ENCODE data around the gene FIBP. TPM values are rescaled to one million over a fixed set of nuclear protein-coding genes. Genes with fewer than 3 reads are reported as not detected.

The FIBP gene
- total RNA-seq, result 133 and 257 TPM in 2 replicates

GRCh38 chr11:65888163-65888814 is at the start of gene FIBP:
Gene FIBP (minus strand): TSS chr11:65888471. CDS start chr11:65888418, 53 bp downstream.

GRCh38 chr11:65919141-65919572 is 30.9 kb upstream of the FIBP start, which contains the start of gene DRAP1:
Gene DRAP1 (plus strand): TSS chr11:65919426. CDS start chr11:65919502, 76 bp downstream.

GRCh38 chr11:65918211-65919140 is 30.2 kb upstream of the FIBP start, which contains the start of gene C11orf68:
Gene C11orf68 (minus strand): TSS chr11:65919062. CDS start chr11:65919031, 31 bp downstream.

GRCh38 chr11:65900125-65900898 is 12.0 kb upstream of the FIBP start, which contains the start of gene FOSL1:
Gene FOSL1 (minus strand): TSS chr11:65900388. CDS start chr11:65900339, 49 bp downstream.

GRCh38 chr11:65890324-65891218 is 2.3 kb upstream of the FIBP start, which contains the start of gene CCDC85B:
Gene CCDC85B (plus strand): TSS chr11:65890673. CDS start chr11:65890784, 111 bp downstream.

GRCh38 chr11:65879617-65880016 is 8.7 kb downstream of the FIBP start, which contains the start of gene CTSW:
Gene CTSW (plus strand): TSS chr11:65879837. CDS start chr11:65879855, 18 bp downstream.

GRCh38 chr11:65872586-65873317 is 15.5 kb downstream of the FIBP start, which contains the start of gene EFEMP2:
Gene EFEMP2 (minus strand): TSS chr11:65872800. CDS start chr11:65872354, 446 bp downstream.

GRCh38 chr11:65860278-65861164 is 27.8 kb downstream of the FIBP start, which contains the start of gene MUS81:
Gene MUS81 (plus strand): TSS chr11:65860433. CDS start chr11:65860754, 321 bp downstream.

GRCh38 chr11:65857853-65858680 is 30.2 kb downstream of the FIBP start, which contains the start of gene CFL1:
Gene CFL1 (minus strand): TSS chr11:65858180. CDS start chr11:65858099, 81 bp downstream.

Other genes with a start within 250 kb of the FIBP start
- 12.7 and 14.7 TPM in 2 replicates for gene RELA, start 225.6 kb downstream of the FIBP start, total RNA-seq
- gene KAT5, start 176.2 kb downstream of the FIBP start, total RNA-seq, result 31.8 and 35.4 TPM in 2 replicates
- gene RNASEH2C, start 167.7 kb downstream of the FIBP start, total RNA-seq, result 77.0 and 111 TPM in 2 replicates
- 6.8 and 8.1 TPM in 2 replicates for gene AP5B1, start 107.5 kb downstream of the FIBP start, total RNA-seq
- gene OVOL1, start 101.4 kb downstream of the FIBP start, total RNA-seq, result not detected in 2 replicates
- 1.9 TPM in 1 of 2 replicates, not detected in the other for gene SNX32, start 54.5 kb downstream of the FIBP start, total RNA-seq
- 1,095 and 1,455 TPM in 2 replicates for gene CFL1, start 30.3 kb downstream of the FIBP start, total RNA-seq
- 47.4 and 53.3 TPM in 2 replicates for gene MUS81, start 28.0 kb downstream of the FIBP start, total RNA-seq
- gene EFEMP2, start 15.7 kb downstream of the FIBP start, total RNA-seq, result 15.3 and 20.5 TPM in 2 replicates
- gene CTSW, start 8.6 kb downstream of the FIBP start, total RNA-seq, result not detected in 2 replicates
- 195 and 218 TPM in 2 replicates for gene CCDC85B, start 2.2 kb upstream of the FIBP start, total RNA-seq
- gene FOSL1, start 11.9 kb upstream of the FIBP start, total RNA-seq, result 12.7 and 20.2 TPM in 2 replicates
- gene C11orf68, start 30.6 kb upstream of the FIBP start, total RNA-seq, result 13.3 and 15.7 TPM in 2 replicates
- gene DRAP1, start 31.0 kb upstream of the FIBP start, total RNA-seq, result 114 and 131 TPM in 2 replicates
- not detected in 2 replicates for gene TSGA10IP, start 57.0 kb upstream of the FIBP start, total RNA-seq
- 33.5 and 74.5 TPM in 2 replicates for gene SART1, start 73.3 kb upstream of the FIBP start, total RNA-seq
- gene EIF1AD, start 113.7 kb upstream of the FIBP start, total RNA-seq, result 30.2 and 45.1 TPM in 2 replicates
- 28.6 and 41.9 TPM in 2 replicates for gene BANF1, start 114.0 kb upstream of the FIBP start, total RNA-seq
- gene CST6, start 123.5 kb upstream of the FIBP start, total RNA-seq, result not detected in 2 replicates
- under 0.01 and 0.61 TPM in 2 replicates for gene CATSPER1, start 138.0 kb upstream of the FIBP start, total RNA-seq
- not detected in 2 replicates for gene GAL3ST3, start 160.7 kb upstream of the FIBP start, total RNA-seq
- gene SF3B2, start 163.9 kb upstream of the FIBP start, total RNA-seq, result 99.4 and 114 TPM in 2 replicates
- 12.7 and 17.8 TPM in 2 replicates for gene PACS1, start 181.8 kb upstream of the FIBP start, total RNA-seq